Stimulated activated CD4-positive, alpha-beta T cell treated with anti-CD3 and anti-CD28 coated beads, Interleukin-15, amount 100 ng/mL, for 24 hours (primary cell): ENCODE data around the gene RAB6B.

ENCODE experiments used
- DNase-seq: peaks from one replicate; pipeline ENCODE4 v3.0.0-alpha.2; 2020

Gene RAB6B

DNA sequence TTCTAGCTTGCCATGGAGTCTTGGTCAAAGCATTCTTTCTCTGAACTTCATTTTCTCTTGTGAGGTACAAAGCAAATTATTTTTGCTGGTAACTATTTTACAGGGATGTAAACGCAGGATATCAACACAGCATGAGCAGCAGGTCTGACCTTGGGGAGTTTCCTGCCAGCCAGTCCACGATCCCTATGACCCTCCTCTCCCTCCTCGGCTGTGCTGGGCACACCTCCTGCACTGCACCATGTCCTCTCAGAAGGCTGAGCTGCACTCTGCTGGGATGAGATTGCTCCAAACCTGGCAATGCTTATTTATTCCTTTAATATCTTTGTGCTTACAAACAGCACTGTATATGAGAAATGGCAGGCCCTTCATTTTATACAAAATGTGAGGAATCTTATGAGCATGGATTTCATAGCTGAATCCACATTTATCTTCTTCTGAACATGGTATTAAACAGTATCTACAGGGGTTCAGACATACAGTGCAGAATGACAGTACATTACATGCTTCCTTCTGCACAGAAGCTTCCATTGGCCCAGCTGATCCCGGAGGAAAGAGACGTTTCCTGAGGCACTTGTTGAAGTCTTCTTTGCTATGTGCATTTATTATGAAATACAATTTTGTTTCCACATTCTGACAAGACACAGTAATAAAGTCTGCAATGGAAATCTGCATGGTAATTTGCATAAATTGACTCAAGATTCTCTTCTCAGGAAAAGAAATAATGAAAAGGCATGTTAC, 41.2 kb downstream of the RAB6B start:
- DNase-seq, result no peak

DNA sequence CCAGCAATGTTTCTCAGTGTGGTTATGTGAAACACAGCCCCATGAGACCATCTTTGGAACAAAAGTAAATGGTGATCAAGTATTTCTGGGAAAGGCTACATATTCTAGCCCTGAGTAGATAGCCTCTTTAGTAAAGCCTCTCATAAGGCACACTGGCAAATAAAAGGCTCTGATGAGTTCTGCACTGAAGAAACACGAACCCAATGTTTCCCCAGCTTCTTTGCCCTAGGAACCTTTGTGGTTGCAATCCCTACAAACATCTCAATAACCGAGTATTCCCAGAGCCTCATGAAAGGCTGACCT, 41.8 kb downstream of the RAB6B start:
- DNase-seq, result no peak

DNA sequence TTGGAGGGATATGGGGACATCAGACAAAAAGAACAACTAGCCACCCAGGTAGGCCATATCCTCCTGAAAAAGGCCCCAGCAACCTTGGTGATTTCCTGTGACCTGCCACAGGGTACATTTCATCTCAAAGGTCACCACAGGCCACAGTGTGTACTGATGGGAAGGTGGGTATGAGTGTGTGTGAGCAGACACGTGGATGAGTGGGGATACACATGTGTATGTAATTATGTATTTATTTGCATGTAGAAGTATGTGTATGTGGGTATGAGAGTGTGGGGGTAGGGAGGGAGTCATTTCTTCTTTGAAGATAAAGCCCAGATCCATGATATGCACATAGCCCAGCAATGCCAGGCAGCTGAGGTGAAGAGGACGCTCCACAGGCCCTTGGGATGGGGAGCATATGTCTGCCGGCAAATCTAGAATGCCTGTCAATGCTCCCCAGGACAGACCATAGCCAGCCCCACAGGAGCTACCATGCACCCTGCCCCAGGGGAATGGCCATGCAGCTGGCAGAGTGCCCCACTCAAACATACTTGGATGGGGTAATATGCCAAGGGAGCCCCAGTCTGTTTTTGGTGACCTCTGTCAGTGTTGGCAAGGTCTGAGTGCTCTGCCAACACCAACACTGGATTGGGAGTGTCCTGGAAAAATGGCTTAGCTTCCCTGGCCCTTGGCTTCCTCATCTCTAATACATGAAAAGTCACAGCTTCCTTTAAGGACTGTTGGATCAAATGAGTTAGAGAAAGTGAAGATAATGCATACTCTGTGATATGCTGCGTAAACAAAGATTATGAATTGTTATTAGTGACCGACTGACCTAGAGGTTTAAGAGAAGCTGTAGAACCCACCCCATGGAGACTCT, 42.4 kb downstream of the RAB6B start:
- no peak for DNase-seq

DNA sequence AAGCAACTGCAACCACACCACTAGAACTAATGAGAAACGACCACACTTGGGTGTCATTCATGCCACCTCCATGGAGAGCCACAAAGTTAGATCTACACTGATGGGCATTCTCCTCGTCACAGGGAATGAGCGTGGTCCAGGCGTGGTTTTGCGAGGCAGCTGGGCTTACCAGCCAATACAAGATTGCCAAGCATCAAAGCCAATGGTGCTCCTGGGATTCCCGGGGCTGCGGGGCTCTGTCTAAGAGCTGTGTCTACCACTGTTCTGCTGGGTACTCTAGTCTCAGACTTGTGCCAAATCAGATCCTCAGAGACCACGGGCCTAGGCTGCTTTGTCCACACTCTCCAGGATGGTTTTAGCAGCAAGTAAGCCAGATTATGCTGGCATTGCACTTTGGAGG, 43.8 kb downstream of the RAB6B start:
- DNase-seq, result no peak

DNA sequence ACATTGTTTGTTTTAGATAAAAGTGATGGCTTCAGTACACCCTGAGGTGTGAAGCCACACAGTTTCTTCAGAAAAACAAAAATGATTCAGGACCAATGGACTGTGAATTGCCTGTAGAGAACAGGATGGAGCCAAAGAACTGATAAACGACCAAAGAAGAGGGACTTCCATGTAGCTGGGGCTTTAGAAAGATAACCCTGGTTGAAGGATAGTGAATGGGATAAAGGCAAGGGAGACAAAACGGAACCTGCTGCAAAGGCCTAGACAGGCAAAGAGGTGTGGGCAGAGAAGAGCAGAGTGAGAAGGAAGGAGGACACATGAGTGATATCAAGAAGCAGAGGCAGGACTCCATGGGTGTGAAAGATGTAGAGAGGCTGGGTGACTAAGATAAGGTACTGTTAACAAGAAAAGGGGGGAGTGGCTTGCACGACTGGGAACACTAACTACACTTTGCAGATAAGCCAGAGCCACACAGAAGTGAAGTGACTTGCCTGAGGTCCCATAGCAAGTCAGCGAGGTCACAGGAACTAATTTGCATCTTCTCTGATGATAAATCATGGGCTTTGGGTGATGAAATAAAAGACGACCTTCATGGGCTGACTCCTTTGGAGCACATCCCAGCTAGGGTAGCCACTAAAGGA, 44.3 kb downstream of the RAB6B start:
- peak; percentile 6 for DNase-seq

DNA sequence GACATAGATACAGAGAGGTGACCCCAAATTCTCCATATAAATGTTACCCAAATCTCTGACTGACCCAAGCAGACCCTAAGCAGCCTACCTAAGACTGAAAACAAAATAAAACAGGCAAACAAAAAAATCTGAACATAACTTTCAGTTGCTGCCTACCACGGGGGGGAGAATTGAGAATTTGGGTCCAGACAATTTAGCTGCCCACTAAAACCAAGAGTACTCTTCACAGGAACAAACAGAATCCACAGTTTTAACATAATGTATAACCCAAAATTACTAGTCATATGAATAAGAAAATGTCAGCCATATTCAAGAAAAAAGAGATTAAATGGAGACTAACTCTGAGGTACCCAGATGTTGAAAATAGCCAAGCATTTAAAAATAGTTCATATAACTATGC, 45.6 kb downstream of the RAB6B start:
- no peak for DNase-seq

DNA sequence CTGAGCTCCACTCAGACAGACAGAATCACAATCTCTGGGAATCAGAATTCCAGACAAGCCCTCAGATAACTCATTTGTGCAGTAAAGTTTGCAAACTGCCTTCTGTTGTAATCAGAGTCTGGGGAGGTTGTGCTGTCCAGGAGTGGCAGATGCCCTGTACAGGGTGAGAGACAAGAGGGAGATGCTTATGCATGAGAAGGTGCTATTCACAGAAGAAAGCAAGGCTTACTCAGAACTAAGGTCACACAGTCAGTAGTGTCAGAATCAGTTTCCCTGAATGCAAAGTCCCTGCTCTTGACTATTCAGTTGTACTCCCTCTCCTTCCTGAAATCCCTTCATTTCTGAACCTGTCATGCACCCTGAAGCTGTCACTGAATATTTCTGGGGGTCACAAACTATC, 46.3 kb downstream of the RAB6B start:
- no peak for DNase-seq

DNA sequence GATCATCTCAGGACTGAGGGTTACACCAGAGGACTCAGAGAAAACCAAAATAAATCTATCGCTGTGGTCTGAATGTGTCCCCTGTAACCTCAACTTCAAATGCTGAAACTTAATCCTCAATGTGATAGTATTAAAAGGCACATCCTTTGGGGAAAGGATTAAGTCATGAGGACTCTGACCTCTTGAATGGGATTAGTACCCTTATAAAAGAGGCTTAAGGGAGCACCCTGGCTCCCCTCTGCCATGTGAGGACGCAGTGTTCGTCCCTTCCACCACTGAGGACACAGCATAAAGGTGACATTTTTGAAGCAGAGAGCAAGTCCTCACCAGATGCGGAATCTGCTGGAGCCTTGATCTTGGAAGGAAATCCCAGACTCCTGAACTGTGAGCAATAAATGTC, 50.6 kb downstream of the RAB6B start:
- no peak for DNase-seq

DNA sequence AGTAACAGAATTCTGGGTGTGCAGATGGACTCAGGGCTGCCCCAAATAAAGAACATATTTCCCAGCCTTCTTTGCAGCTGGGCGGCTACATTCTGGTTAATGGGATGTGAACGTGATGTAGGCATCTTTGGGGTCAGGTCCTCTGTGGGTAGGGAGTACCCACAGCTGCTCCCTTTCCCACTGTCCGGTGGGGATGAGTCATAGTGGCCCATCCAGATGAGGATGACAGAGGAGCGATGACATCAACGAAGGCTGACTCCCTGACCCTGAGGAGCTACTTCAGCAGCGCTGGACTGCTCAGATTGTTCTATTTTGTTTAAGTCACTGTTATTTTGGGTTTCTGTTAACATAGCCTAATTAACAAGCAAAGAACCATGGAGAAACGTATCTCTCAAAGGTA, 52.0 kb downstream of the RAB6B start:
- DNase-seq, result no peak

DNA sequence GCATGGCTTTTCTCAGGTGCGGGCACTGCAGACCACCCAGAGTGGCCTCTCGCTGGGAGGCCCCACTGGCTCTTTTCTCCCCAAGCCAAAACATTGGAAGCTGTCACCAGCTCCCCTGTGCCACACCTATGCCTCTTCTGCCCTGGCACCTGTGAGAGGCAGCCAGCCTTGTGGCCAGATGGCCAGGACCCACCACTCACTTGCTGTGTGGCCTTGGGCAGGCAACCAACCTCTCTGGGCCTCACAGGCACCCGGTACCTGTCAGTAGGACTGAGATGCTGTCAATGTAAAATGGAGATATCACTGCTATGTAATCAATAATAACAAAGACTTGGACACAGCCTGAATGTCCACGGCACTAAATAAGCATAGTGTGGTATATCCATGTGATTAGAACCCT, 53.5 kb downstream of the RAB6B start:
- DNase-seq, result no peak

DNA sequence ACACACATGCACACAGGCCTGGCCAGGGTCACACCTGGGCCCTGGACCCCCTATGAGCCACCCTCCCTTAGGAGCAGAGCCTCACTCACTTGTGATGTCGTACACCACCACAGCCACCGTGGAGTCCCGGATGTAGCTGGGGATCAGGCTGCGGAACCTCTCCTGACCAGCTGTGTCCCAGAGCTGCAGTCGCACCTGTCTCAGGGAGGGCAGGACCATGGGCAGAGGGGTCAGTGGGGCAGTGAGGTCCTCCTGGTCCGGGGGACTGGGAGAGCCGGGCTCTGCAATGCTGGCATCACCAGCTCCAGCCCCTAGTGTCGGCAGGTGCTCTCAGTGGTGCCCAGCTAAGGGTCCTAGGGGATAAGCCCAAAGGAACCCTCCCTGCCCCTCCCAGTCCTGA, 54.5 kb downstream of the RAB6B start:
- no peak for DNase-seq

DNA sequence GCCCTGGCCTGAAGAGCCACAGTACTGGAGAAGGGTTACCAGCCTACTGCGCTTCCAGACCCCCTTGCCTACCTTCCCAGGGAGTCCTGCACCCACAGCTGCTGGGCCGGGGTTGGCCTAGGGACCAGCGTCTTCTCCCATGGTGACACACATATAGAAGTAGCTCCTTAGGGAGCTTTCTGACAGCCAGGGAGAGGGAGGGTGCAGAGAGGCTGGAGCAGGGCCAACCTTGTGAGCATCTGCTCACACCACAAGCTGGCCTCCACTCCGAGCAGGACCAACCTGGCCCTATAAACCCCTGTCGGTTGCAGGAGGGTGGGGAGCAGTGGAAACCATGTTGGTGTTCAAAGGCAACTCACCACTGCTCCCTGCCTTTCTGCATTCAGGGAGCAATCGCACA, 54.9 kb downstream of the RAB6B start:
- DNase-seq, result no peak

DNA sequence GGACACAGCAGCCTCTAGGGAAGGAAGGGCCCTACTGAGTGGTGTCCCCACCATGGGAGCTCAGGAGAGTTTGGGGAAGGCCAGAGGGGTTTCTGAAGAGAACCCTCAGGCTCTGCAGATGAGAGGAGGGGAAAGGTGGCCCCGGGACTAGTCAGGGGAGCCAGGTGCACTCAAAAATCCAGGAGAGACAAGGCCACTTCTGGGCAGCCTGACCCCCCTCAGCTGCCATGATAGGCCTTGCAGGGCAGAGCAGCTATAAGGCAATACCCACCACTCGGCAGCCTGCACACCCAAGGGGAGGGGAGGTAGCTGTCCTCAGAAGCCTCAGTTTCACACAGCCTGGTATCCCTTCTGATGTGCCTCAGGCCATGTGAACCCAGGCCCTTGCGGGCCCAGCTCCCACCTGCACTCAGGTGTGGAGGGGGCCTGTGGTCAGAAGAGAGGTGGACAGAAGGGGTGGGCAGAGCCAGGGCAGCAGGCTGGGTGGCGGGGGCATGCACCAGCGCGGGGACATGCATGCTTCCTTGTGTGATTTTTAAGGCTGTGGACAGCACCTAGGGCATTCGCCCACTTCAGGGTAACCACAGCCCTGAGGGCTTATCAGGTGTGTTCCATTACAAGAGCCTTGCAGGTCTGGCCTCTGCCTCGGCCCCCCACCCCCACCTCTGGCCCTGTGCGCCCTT, 55.5 kb downstream of the RAB6B start:
- no peak for DNase-seq

DNA sequence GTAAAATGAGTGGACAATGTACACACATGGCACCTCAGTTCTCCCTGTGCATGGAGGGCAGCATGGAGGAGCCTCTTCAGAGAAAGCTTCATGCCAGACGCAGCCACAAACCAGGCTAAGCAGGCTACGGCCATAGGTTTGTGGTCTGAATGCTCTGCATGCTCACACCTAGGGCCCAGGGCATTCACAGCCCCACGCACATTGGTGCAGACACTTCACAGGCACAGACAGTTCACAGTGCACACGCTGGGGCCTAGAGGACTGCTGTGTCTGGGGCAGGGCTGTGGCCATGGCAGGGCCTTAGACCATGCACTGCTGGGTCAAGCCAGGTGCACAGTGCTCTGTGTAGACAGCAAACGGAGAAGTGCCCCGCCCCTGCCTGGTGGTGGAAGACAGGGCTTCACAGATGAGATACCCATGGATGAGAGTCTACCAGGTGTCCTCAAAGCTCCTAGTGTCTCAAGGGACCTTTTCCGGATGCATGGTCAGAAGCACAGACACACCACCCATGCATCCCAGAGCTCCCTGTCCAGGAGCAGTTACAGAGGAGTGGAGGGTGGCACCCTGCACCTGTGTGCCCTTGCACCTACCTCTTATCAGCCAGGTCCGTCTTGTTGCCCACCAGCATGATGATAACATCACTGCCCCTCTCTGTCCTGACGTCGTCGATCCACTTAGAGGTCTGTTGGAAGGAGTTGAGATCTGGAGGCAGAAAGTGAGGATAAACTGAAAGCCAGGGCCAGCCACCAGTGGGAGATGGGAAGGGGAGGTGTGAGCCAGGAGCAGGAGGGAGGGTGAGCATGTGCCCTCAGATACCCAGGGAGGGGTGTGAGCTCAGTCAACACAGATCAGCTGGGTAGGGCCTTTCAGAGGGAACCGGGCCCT, 56.5 kb downstream of the RAB6B start:
- DNase-seq, result no peak

DNA sequence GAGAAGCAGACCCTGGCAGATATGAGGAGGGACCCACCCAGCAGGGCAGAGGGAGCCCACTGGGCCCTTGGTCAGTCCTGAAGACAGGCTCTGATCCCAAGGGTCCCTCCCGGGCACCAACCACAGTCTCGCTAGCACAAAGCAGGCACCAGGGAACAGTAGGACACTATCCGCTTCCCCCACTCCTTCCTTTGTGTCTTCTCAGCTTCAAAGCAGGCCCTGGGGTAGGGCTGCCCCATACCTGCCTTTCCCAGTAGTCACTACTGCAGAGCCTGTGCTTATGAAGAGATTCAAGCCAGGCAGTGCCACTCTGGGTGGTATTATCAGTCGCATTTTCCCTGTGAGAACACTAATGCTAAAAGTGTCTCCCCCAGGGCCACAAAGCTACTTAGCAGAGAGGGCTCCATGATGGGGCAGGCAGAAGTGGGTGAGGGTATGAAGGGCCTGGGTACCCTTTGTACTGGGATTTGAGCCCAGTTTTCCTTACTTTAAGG, 57.3 kb downstream of the RAB6B start:
- DNase-seq, result no peak

DNA sequence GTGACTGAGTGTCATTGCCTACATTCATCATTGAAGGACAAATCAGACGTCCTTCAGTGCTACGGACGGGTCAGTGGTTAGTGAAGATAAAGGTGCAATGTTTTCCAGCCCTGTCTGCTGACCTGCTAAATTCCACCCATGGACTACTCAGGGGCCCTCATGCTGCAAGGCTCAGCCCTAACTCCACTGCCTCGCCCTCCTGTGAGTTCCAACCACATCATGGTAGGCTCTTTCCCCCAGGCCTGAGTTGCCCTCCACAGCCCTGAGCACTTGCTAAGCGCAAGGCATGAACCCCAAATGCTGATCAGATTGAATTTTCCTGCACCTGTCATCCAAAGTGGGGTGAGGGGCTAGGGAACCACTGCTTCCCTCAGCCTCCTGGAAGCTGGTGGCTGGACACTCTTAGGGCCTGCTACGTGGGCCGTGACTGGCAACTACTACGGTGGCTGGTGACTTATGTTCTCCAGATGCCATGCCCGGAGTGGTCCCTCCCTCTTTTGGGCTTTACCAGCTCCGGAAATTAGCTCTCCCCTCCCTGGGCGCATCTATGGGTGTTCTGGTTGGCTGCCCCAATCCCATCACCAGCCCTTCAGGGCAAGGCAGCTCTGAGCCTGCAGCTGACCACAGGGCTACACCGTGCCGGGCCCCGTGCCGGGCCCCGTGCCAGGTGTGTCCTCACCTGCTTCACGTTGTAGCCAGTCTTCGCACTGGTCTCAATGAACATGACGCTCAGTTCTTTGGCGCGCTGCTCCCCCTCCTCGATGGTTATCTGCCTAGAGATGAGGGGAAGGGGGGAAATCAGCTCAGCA, 58.0 kb downstream of the RAB6B start:
- no peak for DNase-seq

DNA sequence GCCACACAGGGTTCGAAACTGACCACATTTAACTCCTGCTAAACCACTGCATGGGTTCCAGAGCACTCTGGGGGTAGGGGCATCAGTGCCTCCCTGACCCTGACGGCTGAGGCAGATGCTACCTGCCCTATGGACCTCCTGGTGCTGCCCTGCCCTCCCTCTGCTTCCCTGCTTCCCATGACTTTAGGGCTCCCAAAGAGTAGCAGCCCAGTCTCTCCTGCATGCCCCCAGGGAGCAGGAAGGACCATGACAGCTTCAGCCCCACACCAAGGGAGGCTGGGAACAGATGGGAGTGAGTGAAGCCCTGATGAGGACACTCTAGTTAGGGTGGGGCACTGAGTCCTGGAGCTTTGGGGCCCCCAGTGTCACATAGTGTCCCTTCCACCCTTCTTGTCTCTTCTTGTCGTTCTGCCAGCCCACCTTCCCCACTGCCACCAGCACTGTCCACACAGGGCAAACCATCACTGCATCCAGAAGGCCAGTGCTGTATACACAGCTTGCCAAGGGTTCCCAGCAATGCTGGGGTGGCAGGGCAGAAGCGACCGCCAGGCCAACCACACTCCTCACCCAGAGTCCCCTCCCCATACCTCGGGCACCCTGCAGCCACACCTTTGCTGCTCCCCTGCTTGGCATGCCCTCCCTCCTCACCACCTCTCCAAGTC, 59.1 kb downstream of the RAB6B start:
- no peak for DNase-seq

DNA sequence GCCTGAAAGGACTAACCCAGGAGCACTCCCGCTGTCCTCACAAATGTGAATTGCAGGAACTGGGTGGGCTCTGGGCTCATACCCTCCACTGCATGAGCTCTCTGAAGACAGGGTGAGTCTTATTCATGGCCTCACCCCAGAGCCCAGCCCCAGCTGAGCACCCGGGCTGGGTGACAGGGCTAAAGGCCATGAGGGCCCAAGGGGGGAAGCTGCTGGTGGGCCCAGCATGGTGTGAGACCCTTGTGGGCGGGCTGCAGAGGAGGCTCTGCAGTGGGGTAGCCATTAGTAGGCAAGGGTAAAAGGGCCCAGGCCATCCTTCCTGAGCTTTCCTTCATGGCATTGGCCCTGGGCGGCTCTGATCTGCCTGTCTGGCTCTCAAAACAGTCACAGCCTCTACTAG, 59.7 kb downstream of the RAB6B start:
- DNase-seq, result no peak

DNA sequence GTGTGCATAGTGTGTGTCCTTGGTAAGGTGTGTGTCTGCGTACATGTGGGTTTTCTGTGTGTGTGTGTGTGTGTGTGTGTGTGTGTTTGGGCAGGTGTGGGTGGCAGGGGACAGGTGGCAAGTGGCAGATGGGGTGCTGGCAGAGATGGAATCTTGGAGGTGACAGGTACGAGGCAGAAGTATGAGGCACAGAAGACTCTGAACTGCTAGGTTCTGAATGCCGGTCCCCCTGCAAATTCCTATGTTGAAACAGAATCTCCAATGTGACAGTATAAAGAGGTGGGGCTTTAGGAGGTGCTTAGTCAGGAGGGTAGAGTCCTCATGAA, 60.3 kb downstream of the RAB6B start:
- no peak for DNase-seq

DNA sequence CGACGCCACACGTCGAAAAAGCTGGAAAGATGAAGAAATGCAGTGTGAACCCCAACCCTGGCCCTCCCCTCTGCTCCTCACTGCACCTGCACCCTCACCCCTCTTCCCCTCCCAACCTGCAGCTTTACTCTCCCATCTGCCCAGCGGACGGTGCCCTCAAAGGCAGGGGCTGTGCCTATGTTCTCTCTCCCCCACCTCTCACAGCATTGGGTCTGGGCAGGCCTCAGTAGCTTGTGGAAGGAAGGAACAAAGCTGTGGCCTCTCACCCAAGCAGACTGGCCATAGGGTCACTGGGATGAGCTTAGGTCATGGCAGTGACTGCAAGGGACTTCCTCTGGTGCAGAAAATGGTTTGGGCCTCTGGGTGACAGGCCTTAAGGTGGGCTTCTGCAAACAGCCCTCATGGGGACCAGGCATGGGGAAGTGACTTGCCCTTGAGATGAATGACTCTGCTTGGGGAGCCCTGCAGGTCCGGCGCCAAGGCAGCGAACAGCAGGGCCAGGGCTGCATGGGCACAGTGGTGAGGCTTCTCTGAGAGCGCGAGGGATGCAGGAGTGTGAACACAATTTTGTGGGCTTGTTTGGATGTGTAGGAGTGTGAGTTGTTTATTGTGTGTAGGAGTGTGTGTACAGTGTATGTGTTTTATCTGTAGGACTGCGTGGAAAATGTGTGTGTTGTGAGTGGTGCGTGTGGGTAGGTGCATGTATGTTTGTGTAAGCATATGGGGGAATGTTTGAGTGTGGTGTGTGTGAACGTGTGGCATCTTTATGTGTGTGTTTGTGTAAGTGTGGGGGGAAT, 60.9 kb downstream of the RAB6B start:
- DNase-seq, result no peak
